Measurements from ENCODE around the gene GPC3. TPM values are rescaled to one million over a fixed set of nuclear protein-coding genes. Genes with fewer than 3 reads are reported as not detected.

Gene GPC3
- total and polyA plus RNA-seq, 2 experiments from 2014 or later, result 36.8 to 60.1 TPM

DNA sequence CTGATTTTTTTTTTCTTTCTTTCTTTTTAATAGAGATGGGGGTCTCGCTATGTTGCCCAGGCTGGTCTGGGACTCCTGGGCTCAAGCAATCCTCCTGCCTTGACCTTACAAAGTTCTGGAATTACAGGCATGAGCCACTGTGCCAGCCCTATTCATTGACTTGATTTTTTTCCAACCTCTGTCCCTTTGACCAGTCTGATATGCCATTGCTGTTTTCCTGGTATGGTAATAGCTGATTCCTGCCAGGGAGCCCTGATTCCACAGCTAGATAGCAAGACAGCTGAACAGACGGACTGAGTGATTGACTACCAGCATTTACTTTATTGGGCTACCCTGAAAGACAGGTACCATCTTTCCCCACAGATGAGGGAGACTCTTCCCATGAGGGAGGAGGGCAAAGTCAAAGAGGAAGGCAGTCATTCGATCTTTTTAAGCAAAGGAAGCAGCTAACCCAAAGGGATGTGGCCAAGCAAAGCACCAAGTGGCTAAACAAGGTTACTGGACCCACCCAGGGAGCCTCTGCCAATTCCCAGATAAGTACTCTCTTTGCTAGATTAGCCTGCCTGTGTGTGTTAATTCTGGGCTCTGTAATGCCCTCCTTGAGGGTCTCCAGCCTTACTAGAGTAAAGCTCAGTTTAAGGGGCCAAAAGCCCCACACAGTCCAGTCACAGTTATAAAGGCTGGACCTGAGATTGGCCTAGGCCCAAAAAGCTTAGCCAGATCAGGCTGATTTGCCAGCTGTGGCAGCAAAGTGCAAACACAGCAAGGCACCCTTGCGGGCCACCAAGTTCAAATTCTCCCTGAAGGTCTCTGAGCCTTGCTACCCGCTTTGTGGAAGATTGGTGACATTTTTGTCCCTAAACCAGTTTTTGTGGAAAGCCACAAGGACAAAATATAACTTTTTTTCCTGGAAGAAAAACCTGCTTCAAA is 377.7 kb downstream of the GPC3 start:
- H3K36me3 Mint-ChIP-seq (ENCODE audit: low read depth), result no peaks in the 10 kb centered on the region
- peaks cover 4% of the 10 kb centered on the region for H3K27me3 Mint-ChIP-seq (ENCODE audit: insufficient read depth, low read depth, poor library complexity)
- DNase-seq (ENCODE audit: low spot score), result peak; percentile 10
- H3K4me3 Mint-ChIP-seq, result no peak overlapping the region
- no peak for TF ChIP-seq STAT1 (IDR thresholded peaks at IDR 0.05; ENCODE audit: unreplicated experiment)
- TF ChIP-seq ZNF331 (CRISPR knock-in tag; IDR thresholded peaks at IDR 0.05; ENCODE audit: low read depth), result no peak
- TF ChIP-seq, protein P1, sequence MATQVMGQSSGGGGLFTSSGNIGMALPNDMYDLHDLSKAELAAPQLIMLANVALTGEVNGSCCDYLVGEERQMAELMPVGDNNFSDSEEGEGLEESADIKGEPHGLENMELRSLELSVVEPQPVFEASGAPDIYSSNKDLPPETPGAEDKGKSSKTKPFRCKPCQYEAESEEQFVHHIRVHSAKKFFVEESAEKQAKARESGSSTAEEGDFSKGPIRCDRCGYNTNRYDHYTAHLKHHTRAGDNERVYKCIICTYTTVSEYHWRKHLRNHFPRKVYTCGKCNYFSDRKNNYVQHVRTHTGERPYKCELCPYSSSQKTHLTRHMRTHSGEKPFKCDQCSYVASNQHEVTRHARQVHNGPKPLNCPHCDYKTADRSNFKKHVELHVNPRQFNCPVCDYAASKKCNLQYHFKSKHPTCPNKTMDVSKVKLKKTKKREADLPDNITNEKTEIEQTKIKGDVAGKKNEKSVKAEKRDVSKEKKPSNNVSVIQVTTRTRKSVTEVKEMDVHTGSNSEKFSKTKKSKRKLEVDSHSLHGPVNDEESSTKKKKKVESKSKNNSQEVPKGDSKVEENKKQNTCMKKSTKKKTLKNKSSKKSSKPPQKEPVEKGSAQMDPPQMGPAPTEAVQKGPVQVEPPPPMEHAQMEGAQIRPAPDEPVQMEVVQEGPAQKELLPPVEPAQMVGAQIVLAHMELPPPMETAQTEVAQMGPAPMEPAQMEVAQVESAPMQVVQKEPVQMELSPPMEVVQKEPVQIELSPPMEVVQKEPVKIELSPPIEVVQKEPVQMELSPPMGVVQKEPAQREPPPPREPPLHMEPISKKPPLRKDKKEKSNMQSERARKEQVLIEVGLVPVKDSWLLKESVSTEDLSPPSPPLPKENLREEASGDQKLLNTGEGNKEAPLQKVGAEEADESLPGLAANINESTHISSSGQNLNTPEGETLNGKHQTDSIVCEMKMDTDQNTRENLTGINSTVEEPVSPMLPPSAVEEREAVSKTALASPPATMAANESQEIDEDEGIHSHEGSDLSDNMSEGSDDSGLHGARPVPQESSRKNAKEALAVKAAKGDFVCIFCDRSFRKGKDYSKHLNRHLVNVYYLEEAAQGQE (IDR thresholded peaks at IDR 0.05; ENCODE audit: unreplicated experiment), result no peak
- TF ChIP-seq, protein P2, sequence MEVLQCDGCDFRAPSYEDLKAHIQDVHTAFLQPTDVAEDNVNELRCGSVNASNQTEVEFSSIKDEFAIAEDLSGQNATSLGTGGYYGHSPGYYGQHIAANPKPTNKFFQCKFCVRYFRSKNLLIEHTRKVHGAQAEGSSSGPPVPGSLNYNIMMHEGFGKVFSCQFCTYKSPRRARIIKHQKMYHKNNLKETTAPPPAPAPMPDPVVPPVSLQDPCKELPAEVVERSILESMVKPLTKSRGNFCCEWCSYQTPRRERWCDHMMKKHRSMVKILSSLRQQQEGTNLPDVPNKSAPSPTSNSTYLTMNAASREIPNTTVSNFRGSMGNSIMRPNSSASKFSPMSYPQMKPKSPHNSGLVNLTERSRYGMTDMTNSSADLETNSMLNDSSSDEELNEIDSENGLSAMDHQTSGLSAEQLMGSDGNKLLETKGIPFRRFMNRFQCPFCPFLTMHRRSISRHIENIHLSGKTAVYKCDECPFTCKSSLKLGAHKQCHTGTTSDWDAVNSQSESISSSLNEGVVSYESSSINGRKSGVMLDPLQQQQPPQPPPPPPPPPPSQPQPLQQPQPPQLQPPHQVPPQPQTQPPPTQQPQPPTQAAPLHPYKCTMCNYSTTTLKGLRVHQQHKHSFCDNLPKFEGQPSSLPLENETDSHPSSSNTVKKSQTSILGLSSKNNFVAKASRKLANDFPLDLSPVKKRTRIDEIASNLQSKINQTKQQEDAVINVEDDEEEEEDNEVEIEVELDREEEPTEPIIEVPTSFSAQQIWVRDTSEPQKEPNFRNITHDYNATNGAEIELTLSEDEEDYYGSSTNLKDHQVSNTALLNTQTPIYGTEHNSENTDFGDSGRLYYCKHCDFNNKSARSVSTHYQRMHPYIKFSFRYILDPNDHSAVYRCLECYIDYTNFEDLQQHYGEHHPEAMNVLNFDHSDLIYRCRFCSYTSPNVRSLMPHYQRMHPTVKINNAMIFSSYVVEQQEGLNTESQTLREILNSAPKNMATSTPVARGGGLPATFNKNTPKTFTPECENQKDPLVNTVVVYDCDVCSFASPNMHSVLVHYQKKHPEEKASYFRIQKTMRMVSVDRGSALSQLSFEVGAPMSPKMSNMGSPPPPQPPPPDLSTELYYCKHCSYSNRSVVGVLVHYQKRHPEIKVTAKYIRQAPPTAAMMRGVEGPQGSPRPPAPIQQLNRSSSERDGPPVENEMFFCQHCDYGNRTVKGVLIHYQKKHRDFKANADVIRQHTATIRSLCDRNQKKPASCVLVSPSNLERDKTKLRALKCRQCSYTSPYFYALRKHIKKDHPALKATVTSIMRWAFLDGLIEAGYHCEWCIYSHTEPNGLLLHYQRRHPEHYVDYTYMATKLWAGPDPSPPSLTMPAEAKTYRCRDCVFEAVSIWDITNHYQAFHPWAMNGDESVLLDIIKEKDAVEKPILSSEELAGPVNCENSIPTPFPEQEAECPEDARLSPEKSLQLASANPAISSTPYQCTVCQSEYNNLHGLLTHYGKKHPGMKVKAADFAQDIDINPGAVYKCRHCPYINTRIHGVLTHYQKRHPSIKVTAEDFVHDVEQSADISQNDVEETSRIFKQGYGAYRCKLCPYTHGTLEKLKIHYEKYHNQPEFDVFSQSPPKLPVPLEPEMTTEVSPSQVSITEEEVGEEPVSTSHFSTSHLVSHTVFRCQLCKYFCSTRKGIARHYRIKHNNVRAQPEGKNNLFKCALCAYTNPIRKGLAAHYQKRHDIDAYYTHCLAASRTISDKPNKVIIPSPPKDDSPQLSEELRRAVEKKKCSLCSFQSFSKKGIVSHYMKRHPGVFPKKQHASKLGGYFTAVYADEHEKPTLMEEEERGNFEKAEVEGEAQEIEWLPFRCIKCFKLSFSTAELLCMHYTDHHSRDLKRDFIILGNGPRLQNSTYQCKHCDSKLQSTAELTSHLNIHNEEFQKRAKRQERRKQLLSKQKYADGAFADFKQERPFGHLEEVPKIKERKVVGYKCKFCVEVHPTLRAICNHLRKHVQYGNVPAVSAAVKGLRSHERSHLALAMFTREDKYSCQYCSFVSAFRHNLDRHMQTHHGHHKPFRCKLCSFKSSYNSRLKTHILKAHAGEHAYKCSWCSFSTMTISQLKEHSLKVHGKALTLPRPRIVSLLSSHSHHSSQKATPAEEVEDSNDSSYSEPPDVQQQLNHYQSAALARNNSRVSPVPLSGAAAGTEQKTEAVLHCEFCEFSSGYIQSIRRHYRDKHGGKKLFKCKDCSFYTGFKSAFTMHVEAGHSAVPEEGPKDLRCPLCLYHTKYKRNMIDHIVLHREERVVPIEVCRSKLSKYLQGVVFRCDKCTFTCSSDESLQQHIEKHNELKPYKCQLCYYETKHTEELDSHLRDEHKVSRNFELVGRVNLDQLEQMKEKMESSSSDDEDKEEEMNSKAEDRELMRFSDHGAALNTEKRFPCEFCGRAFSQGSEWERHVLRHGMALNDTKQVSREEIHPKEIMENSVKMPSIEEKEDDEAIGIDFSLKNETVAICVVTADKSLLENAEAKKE (CRISPR knock-in tag; IDR thresholded peaks at IDR 0.05), result no peak
- no peak for TF ChIP-seq JUNB (IDR thresholded peaks at IDR 0.05; ENCODE audit: unreplicated experiment)
- no peak for TF ChIP-seq EZH2phosphoT487 (IDR thresholded peaks at IDR 0.05; ENCODE audit: unreplicated experiment)
- TF ChIP-seq EZH2 (IDR thresholded peaks at IDR 0.05; ENCODE audit: low read depth, unreplicated experiment), result no peak
- TF ChIP-seq POLR2AphosphoS5 (IDR thresholded peaks at IDR 0.05; ENCODE audit: low read depth), result no peak
- TF ChIP-seq ZNF114 (CRISPR knock-in tag; IDR thresholded peaks at IDR 0.05), result no peak
- no peak for TF ChIP-seq NANOG (IDR thresholded peaks at IDR 0.05; ENCODE audit: borderline replicate concordance)
- no peak for TF ChIP-seq CREB1 (CRISPR knock-in tag; IDR thresholded peaks at IDR 0.05; ENCODE audit: low read depth)
- TF ChIP-seq, protein P3, sequence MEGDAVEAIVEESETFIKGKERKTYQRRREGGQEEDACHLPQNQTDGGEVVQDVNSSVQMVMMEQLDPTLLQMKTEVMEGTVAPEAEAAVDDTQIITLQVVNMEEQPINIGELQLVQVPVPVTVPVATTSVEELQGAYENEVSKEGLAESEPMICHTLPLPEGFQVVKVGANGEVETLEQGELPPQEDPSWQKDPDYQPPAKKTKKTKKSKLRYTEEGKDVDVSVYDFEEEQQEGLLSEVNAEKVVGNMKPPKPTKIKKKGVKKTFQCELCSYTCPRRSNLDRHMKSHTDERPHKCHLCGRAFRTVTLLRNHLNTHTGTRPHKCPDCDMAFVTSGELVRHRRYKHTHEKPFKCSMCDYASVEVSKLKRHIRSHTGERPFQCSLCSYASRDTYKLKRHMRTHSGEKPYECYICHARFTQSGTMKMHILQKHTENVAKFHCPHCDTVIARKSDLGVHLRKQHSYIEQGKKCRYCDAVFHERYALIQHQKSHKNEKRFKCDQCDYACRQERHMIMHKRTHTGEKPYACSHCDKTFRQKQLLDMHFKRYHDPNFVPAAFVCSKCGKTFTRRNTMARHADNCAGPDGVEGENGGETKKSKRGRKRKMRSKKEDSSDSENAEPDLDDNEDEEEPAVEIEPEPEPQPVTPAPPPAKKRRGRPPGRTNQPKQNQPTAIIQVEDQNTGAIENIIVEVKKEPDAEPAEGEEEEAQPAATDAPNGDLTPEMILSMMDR (conservative IDR thresholded peaks at IDR 0.05; ENCODE audit: low read depth in 2 of 2), result no peak
- TF ChIP-seq, protein P4, sequence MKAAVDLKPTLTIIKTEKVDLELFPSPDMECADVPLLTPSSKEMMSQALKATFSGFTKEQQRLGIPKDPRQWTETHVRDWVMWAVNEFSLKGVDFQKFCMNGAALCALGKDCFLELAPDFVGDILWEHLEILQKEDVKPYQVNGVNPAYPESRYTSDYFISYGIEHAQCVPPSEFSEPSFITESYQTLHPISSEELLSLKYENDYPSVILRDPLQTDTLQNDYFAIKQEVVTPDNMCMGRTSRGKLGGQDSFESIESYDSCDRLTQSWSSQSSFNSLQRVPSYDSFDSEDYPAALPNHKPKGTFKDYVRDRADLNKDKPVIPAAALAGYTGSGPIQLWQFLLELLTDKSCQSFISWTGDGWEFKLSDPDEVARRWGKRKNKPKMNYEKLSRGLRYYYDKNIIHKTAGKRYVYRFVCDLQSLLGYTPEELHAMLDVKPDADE (IDR thresholded peaks at IDR 0.05), result no peak
- H3K27ac ChIP-seq (ENCODE audit: low read depth), result no peak overlapping the region
- no peaks in the 10 kb centered on the region for H3K79me2 ChIP-seq (replicated peaks; ENCODE audit: insufficient read depth)
- no peak overlapping the region for H3K4me2 ChIP-seq
- peaks cover 5% of the 10 kb centered on the region for H3K4me1 Mint-ChIP-seq
- no peaks in the 10 kb centered on the region for H3K4me1 ChIP-seq (ENCODE audit: insufficient read depth)
- no peaks in the 10 kb centered on the region for H3K9me2 ChIP-seq (ENCODE audit: insufficient read depth)
- H3K4me3 ChIP-seq, result no peak overlapping the region
- no peaks in the 10 kb centered on the region for H4K20me1 ChIP-seq (replicated peaks; ENCODE audit: insufficient read depth)
- no peaks in the 10 kb centered on the region for H3K36me3 ChIP-seq (ENCODE audit: insufficient read depth)
- ATAC-seq, result no peak
- no peak overlapping the region for H3K27ac Mint-ChIP-seq
- no peaks in the 10 kb centered on the region for H3F3A ChIP-seq (replicated peaks; ENCODE audit: low read depth)
- no peaks in the 10 kb centered on the region for H3K27me3 ChIP-seq (ENCODE audit: insufficient read depth)
- no peaks in the 10 kb centered on the region; the same call in 2 of the 3 replicates for H3K9me3 Mint-ChIP-seq
- H2AFZ ChIP-seq, result no peak overlapping the region

Measured in GM23338 (cell line).